Esophagus muscularis mucosa (tissue), 3 donors: ENCODE data around the gene SSBP2.

Source experiments
- CTCF ChIP-seq, 3 experiments: fragments of 200-600 bp in 2 of 3; fragments of 450-650 bp in 1 of 3; sonication (generic) in 2 of 3; IDR thresholded peaks; one replicate each; pipeline ENCODE4 v1.5.1; 2017 to 2019; ENCODE audit warnings: antibody characterized with exemption in 3 of 3, mild to moderate bottlenecking in 2 of 3, moderate library complexity in 1 of 3
- POLR2A ChIP-seq: fragments of 450-650 bp; IDR thresholded peaks from one replicate; pipeline ENCODE4 v1.6.1; 2017; ENCODE audit warnings: antibody characterized with exemption, moderate library complexity, mild to moderate bottlenecking, low read depth

- TF ChIP-seq CTCF (IDR thresholded peaks at IDR 0.05) (no peak), POLR2A (no peak)
Measured at GRCh38 chr5:81409896-81410295, 341.0 kb downstream of the SSBP2 start.
